H1 (cell line): ENCODE measurements around the gene PROKR1. TPM values are rescaled to one million over a fixed set of nuclear protein-coding genes. Genes with fewer than 3 reads are reported as not detected.

ENCODE experiments used
- CTCF ChIA-PET: fragments of 300-600 bp; sonication (Branson Sonifier 250); formaldehyde crosslinking; loops from one replicate; lab custom pipeline; 2021; ENCODE audit not compliant: partially characterized antibody; lab: Charles Lee
- POLR2A ChIA-PET: fragments of 300-600 bp; sonication (Branson Sonifier 250); formaldehyde crosslinking; loops from one replicate; lab custom pipeline; 2021; ENCODE audit warnings: inconsistent platforms; ENCODE audit not compliant: partially characterized antibody; lab: Charles Lee
- DNase-seq, 2 experiments: peaks; one replicate each; pipeline versions ENCODE4 v3.0.0 to v3.0.0-alpha.2; 2010 to 2022; ENCODE audit warnings: low spot score in 2 of 2, low read depth in 1 of 2, mixed read lengths in 1 of 2
- FAIRE-seq: peaks from 2 replicates; lab custom pipeline; 2011; peaks lifted over from hg19 to GRCh38; lab: Jason Lieb, UNC
- H2AFZ ChIP-seq: 2 replicates; pipeline ENCODE4 v1.8.1; 2012; ENCODE audit warnings: low read length, inconsistent platforms
- H2AK5ac ChIP-seq: 2 replicates; pipeline ENCODE4 v1.6.1; 2013; ENCODE audit warnings: low read depth, low read length
- H2BK120ac ChIP-seq: replicated peaks from 2 replicates; pipeline ENCODE3; 2013; ENCODE audit warnings: low read depth, low read length, inconsistent platforms
- H2BK12ac ChIP-seq: 2 replicates; pipeline ENCODE4 v1.6.1; 2013; ENCODE audit warnings: low read depth, low read length
- H2BK15ac ChIP-seq: 2 replicates; pipeline ENCODE4 v1.6.1; 2013; ENCODE audit warnings: low read length
- H2BK20ac ChIP-seq: 2 replicates; pipeline ENCODE4 v1.6.1; 2013; ENCODE audit warnings: low read length
- H2BK5ac ChIP-seq: 2 replicates; pipeline ENCODE4 v1.6.1; 2013; ENCODE audit warnings: low read depth, low read length
- H3K14ac ChIP-seq: 2 replicates; pipeline ENCODE4 v1.6.1; 2013; ENCODE audit warnings: inconsistent platforms; ENCODE audit not compliant: insufficient read length
- H3K18ac ChIP-seq: 2 replicates; pipeline ENCODE4 v1.6.1; 2013; ENCODE audit warnings: low read length; ENCODE audit errors: extremely low read depth
- H3K23ac ChIP-seq: 2 replicates; pipeline ENCODE4 v1.6.1; 2013; ENCODE audit warnings: inconsistent platforms; ENCODE audit not compliant: insufficient read length
- H3K23me2 ChIP-seq: 2 replicates; pipeline ENCODE4 v1.6.1; 2013; ENCODE audit warnings: low read depth, low read length
- H3K27ac ChIP-seq: 2 replicates; pipeline ENCODE4 v1.6.1; 2011; ENCODE audit warnings: low read depth, low read length, inconsistent platforms
- H3K27me3 ChIP-seq, 4 experiments: replicated peaks in 1 of 4; 1 replicate in 1 of 4; 2 replicates in 3 of 4; pipeline versions ENCODE4 v1.6.1 to v1.8.1; 2011 to 2013; ENCODE audit warnings: low read length in 3 of 4, mild to moderate bottlenecking in 3 of 4, inconsistent platforms in 2 of 4, mixed read lengths in 2 of 4, moderate library complexity in 1 of 4; ENCODE audit not compliant: control insufficient read depth in 3 of 4, insufficient read depth in 3 of 4; ENCODE audit errors: extremely low read depth in 1 of 4
- H3K36me3 ChIP-seq, 4 experiments: 2 replicates each; pipeline versions ENCODE4 v1.6.1 to v1.8.1; 2011 to 2013; ENCODE audit warnings: mild to moderate bottlenecking in 4 of 4, low read length in 3 of 4, moderate library complexity in 2 of 4, control low read depth in 1 of 4, inconsistent platforms in 1 of 4; ENCODE audit not compliant: insufficient read depth in 4 of 4, control insufficient read depth in 2 of 4
- H3K4ac ChIP-seq: replicated peaks from 2 replicates; pipeline ENCODE3; 2013; ENCODE audit warnings: low read length, low read depth, mixed read lengths, inconsistent platforms; ENCODE audit not compliant: insufficient read length
- H3K4me1 ChIP-seq, 4 experiments: replicated peaks in 1 of 4; 1 replicate in 1 of 4; 2 replicates in 3 of 4; pipeline versions ENCODE4 v1.6.1 to v1.8.1; 2011 to 2013; ENCODE audit warnings: low read length in 3 of 4, inconsistent platforms in 2 of 4, mixed read lengths in 1 of 4; ENCODE audit not compliant: insufficient read depth in 4 of 4, control insufficient read depth in 3 of 4
- H3K4me2 ChIP-seq, 2 experiments: 2 replicates each; pipeline versions ENCODE4 v1.6.1 to v1.8.1; 2011 to 2013; ENCODE audit warnings: low read depth in 2 of 2, low read length in 2 of 2, control low read depth in 1 of 2, inconsistent platforms in 1 of 2, mild to moderate bottlenecking in 1 of 2; ENCODE audit not compliant: insufficient read depth in 1 of 2
- H3K4me3 ChIP-seq, 4 experiments: fragments of 200-600, 300-600 bp in 1 of 4; sonication (generic), shearing (Covaris generic), sonication (Bioruptor Twin) in 1 of 4; 2 replicates each; pipeline versions ENCODE4 v1.5.1 to v1.8.1; 2011 to 2016; ENCODE audit warnings: low read length in 4 of 4, low read depth in 3 of 4, control low read depth in 2 of 4, inconsistent platforms in 2 of 4, mild to moderate bottlenecking in 2 of 4, mixed read lengths in 1 of 4, moderate library complexity in 1 of 4; ENCODE audit not compliant: insufficient read depth in 2 of 4; ENCODE audit errors: extremely low read depth in 1 of 4
- H3K56ac ChIP-seq: replicated peaks from 2 replicates; pipeline ENCODE3; 2013; ENCODE audit warnings: low read depth, mild to moderate bottlenecking, mixed read lengths, low read length, inconsistent platforms; ENCODE audit not compliant: insufficient read length
- H3K79me1 ChIP-seq: 2 replicates; pipeline ENCODE4 v1.6.1; 2013; ENCODE audit warnings: low read depth, low read length, control low read depth
- H3K79me2 ChIP-seq, 2 experiments: 2 replicates each; pipeline versions ENCODE4 v1.6.1 to v1.8.1; 2012 to 2013; ENCODE audit warnings: low read length in 2 of 2, mild to moderate bottlenecking in 2 of 2, inconsistent platforms in 1 of 2; ENCODE audit not compliant: insufficient read depth in 2 of 2, control insufficient read depth in 1 of 2
- H3K9ac ChIP-seq, 4 experiments: replicated peaks in 1 of 4; 1 replicate in 1 of 4; 2 replicates in 3 of 4; pipeline versions ENCODE4 v1.6.1 to v1.8.1; 2011 to 2013; ENCODE audit warnings: low read depth in 3 of 4, low read length in 3 of 4, control low read depth in 2 of 4, mild to moderate bottlenecking in 2 of 4, moderate library complexity in 2 of 4, inconsistent platforms in 1 of 4; ENCODE audit errors: extremely low read depth in 1 of 4
- H3K9me3 ChIP-seq, 2 experiments: 2 replicates each; pipeline versions ENCODE4 v1.6.1 to v1.8.1; 2012 to 2013; ENCODE audit warnings: mild to moderate bottlenecking in 2 of 2, moderate library complexity in 2 of 2, control low read depth in 1 of 2, inconsistent platforms in 1 of 2, low read depth in 1 of 2, low read length in 1 of 2, mixed read lengths in 1 of 2; ENCODE audit not compliant: insufficient read depth in 2 of 2
- H4K20me1 ChIP-seq, 2 experiments: replicated peaks in 1 of 2; 2 replicates each; pipeline versions ENCODE3 to v1.8.1; 2011 to 2013; ENCODE audit warnings: inconsistent platforms in 2 of 2, low read length in 2 of 2, mild to moderate bottlenecking in 1 of 2; ENCODE audit not compliant: insufficient read depth in 2 of 2, control insufficient read depth in 1 of 2
- H4K5ac ChIP-seq: 2 replicates; pipeline ENCODE4 v1.6.1; 2013; ENCODE audit warnings: low read length, low read depth, mixed read lengths, inconsistent platforms; ENCODE audit not compliant: insufficient read length
- H4K8ac ChIP-seq: 2 replicates; pipeline ENCODE4 v1.8.0; 2013; ENCODE audit warnings: mild to moderate bottlenecking, moderate library complexity, low read length, inconsistent platforms; ENCODE audit not compliant: insufficient read depth; ENCODE audit errors: extremely low read depth
- H4K91ac ChIP-seq: replicated peaks from 2 replicates; pipeline ENCODE3; 2013; ENCODE audit warnings: low read length, mixed read lengths, inconsistent platforms; ENCODE audit not compliant: insufficient read length
- CEBPB ChIP-seq: IDR thresholded peaks from 2 replicates; pipeline ENCODE4 v1.6.1; 2012; ENCODE audit warnings: low read depth, low read length
- E2F6 ChIP-seq: IDR thresholded peaks from 2 replicates; pipeline ENCODE4 v1.6.1; 2012; ENCODE audit warnings: inconsistent platforms
- EZH2 ChIP-seq: fragments of 200-600 bp; sonication (generic); IDR thresholded peaks from 2 replicates; pipeline ENCODE4 v1.7.1; 2012; ENCODE audit warnings: low read depth, mild to moderate bottlenecking, moderate library complexity, low read length, inconsistent platforms; ENCODE audit not compliant: severe bottlenecking
- GTF2F1 ChIP-seq: IDR thresholded peaks from 2 replicates; pipeline ENCODE4 v1.6.1; 2012; ENCODE audit warnings: low read depth, low read length, improper control_type of control experiment, borderline replicate concordance
- KDM5A ChIP-seq: fragments of 200-600 bp; IDR thresholded peaks from 2 replicates; pipeline ENCODE4 v1.7.1; 2012; ENCODE audit warnings: mild to moderate bottlenecking, low read length, inconsistent platforms, mixed read lengths
- MAX ChIP-seq: IDR thresholded peaks from 2 replicates; pipeline ENCODE4 v1.6.1; 2012; ENCODE audit warnings: inconsistent platforms
- SP2 ChIP-seq: IDR thresholded peaks from 2 replicates; pipeline ENCODE4 v1.6.1; 2012; ENCODE audit warnings: mild to moderate bottlenecking, low read length, inconsistent platforms
- ZNF274 ChIP-seq: IDR thresholded peaks from 2 replicates; pipeline ENCODE4 v1.7.0; 2012; ENCODE audit warnings: low read length, borderline replicate concordance; ENCODE audit errors: extremely low read depth
- WGBS, 2 experiments: shearing (Covaris generic) in 1 of 2; methylation state at CpG; one replicate each; pipeline versions ENCODE4 v1.1.6 to v1.1.7; 2013 to 2015; ENCODE audit warnings: low lambda C conversion rate in 2 of 2, mixed read lengths in 2 of 2, inconsistent platforms in 1 of 2, low coverage in 1 of 2, missing lambda C conversion rate in 1 of 2; ENCODE audit not compliant: insufficient replicate concordance in 2 of 2, insufficient coverage in 1 of 2, insufficient read length in 1 of 2; ENCODE audit errors: extremely low coverage in 1 of 2, missing lambda C conversion rate in 1 of 2; 5-methylcytosine and 5-hydroxymethylcytosine counted together
- polyA plus RNA-seq, 7 experiments: library from polyadenylated mRNA; depleted of rRNA in 3 of 7; stranded (reverse) in 5 of 7; unstranded in 2 of 7; fragments of >200 nt in 5 of 7; fragments of 200-250 nt in 2 of 7; gene quantifications; 1 replicate in 5 of 7; 2 replicates in 1 of 7; 4 replicates in 1 of 7; pipeline versions ENCODE4 v1.2.1 to v1.2.3, GENCODE V29; 2011 to 2013; ENCODE audit warnings: missing spikeins in 2 of 7, mixed read lengths in 2 of 7
- total RNA-seq: library from RNA; stranded (reverse); fragmentation: NEBNext Ultra II Directional; extraction: Animal tissue kit (Norgen Biotek cat#: 25700); gene quantifications from 2 replicates; pipeline ENCODE4 v1.2.1, GENCODE V29; 2021

The PROKR1 gene
- total and polyA plus RNA-seq, 2 of the 8 experiments (the other 6 are each of a cell fraction or from before 2014, with no cell fraction given), result 1.8 to 3.9 TPM

GRCh38 chr2:68693951-68694350 lies 50.6 kb downstream of the PROKR1 start:
- Histone ChIP-seq H3K56ac (no peak overlapping the region), H3K4me2 (no peak overlapping the region), H2BK15ac (no peak overlapping the region), H3K9me3 (peaks cover 7 to 14% of the 10 kb centered on the region in 2 experiments; a peak in 2 of 4 replicates), H3K4me1 (peaks cover 0 to 16% (median 4%) of the 10 kb centered on the region in 4 experiments; a peak in 3 of 7 replicates), H3K23ac (no peak overlapping the region), H4K5ac (no peak overlapping the region), H3K4me3 (no peak overlapping the region), H2AK5ac (no peak overlapping the region), H3K79me2 (no peaks in the 10 kb centered on the region), H2BK120ac (no peak overlapping the region), H2BK5ac (no peak overlapping the region), H4K91ac (no peak overlapping the region), H3K79me1 (no peaks in the 10 kb centered on the region), H4K8ac (no peak overlapping the region), H3K27ac (no peak overlapping the region), H2BK12ac (peak overlapping the region; percentile 31; the same call in 1 of the 2 replicates), H4K20me1 (no peaks in the 10 kb centered on the region), H3K9ac (no peak overlapping the region), H3K4ac (no peak overlapping the region), H3K36me3 (no peaks in the 10 kb centered on the region; a peak in 2 of 8 replicates), H3K14ac (no peak overlapping the region), H3K18ac (no peak overlapping the region), H3K27me3 (no peaks in the 10 kb centered on the region), H3K23me2 (no peaks in the 10 kb centered on the region), H2BK20ac (no peak overlapping the region; the same call in 1 of the 2 replicates), H2AFZ (no peak overlapping the region)
- DNase-seq (no peak), FAIRE-seq (no peak)
- ChIA-PET CTCF (no interaction called here), POLR2A (no interaction called here)
- 92% methylated on average over 2 of the region's 2 CpGs; no CpG with 5 or more reads in 1 of the 2 experiments for WGBS, 2 experiments
- TF ChIP-seq SP2 (no peak), GTF2F1 (no peak), E2F6 (no peak), MAX (no peak), CEBPB (no peak), EZH2 (no peak), ZNF274 (no peak), KDM5A (no peak)
